Kasumi-1 (cell line): ENCODE data around the gene IMPA2.
"Not testable (repeated sequence)": the region's sequence is repeated elsewhere in the genome, so short reads cannot be mapped to it uniquely, and the experiment has no call there.

Source experiments
- DNase-seq, 2 experiments: peaks; one replicate each; lab custom pipeline; 2025; lab: John Stamatoyannopoulos, UW

The IMPA2 gene

DNA sequence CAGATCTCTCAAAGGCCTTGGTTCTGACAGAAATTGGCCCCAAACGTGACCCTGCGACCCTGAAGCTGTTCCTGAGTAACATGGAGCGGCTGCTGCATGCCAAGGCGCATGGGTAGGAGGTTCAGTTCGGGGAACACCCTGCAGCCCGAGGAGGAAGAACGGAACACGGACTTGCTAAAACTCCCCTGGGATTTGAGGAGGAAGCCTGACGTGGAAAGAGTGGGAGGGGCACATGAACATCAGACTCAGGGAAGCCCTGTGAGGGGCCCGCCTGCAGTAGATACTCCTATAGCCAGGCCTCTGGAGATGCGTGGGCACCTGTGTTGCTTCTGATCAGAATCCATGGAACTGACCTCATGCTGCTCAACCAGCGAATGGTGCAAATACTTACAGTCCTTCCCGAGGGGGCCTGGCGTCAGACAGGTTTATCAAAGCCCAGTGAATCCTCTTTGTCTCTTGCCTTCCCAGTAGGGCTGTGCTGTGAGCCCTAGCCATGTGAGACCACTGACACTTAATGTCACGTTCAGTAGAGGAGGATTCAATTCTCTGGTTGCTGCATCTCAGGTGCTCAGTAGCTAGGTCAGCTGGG, 46.8 kb downstream of the IMPA2 start:
- no peak for DNase-seq

DNA sequence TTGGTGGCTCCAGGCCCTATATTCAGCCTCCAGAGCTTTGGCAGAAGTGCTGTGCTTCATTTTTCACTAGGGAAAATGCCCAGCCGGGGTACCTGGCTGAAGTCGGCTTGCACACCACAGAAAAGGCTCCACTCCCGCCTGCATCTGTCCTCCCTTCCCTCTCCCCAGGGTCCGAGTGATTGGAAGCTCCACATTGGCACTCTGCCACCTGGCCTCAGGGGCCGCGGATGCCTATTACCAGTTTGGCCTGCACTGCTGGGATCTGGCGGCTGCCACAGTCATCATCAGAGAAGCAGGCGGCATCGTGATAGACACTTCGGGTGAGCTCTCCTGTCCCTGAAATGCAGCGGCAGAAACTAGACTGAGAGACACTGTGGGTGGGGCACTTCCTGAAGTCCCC, 47.4 kb downstream of the IMPA2 start:
- no peak for DNase-seq

DNA sequence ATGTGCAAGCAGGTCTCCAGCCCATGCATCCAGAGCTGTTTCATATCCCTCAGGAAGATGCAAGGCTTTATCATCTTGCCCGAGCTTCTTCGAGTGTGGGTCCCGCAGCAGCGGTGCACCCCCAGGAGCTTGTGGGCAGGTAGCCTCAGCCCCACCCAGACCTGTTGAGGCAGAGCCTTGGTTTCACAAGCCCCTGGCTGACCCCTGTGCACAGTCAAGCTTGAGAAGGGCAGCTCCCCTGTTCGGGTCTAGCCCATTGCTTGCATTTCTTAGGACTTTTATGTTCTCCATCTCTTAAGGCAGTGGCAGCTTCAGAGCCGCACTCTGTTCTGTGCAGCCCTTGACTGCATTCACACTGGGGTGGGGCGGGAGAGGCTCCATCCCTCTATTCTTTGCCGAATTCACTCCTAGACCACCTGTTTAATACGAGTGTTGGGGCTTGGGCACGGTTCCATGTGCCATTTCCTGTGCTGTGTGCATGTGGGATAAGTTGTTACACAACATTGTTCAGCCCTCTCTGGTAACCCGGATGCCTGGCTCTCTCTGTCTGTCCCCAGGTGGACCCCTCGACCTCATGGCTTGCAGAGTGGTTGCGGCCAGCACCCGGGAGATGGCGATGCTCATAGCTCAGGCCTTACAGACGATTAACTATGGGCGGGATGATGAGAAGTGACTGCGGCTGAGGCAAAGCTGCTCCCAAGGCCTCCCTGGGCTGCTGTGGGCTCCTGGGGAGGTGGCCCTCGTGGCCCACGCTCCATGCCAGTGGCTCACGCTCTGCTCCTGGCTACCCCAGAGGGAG, 48.7 kb downstream of the IMPA2 start:
- DNase-seq: no peak

DNA sequence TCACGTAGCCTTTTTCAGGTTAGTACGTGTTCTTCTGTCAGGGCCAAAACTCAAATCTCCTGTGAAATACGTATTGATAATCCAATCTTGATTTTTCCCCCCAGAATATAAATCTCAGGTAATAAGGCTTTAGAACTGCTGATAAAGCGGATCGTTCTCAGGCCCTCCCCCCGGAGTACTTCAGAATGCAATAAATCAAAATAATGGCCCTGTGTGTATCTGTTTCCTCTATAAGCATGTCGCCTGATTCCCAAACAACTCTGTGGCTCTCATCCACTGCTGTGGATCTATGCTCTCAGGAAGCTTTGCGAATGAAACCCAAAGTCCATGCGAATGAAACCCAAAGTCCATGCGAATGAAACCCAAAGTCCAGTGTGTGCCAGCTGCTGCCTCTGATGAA, 49.4 kb downstream of the IMPA2 start:
- DNase-seq: no peak

DNA sequence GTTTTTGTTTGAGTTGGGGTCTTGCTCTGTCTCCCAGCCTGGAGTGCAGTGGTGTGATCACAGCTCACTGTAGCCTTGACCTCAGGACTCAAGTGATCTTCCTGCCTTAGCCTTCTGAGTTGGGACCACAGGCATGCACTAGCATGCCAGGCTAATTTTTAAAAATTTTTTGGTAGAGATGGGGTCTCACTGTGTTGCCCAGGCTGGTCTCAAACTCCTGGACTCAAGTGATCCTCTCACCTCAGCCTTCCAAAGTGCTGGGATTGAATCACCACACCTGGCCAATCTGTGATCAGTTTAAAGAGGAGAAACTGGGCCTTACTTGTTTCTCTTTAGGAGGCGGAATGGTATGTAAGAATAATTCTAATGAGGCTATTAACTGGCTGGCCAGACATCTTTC, 49.9 kb downstream of the IMPA2 start:
- no peak for DNase-seq

DNA sequence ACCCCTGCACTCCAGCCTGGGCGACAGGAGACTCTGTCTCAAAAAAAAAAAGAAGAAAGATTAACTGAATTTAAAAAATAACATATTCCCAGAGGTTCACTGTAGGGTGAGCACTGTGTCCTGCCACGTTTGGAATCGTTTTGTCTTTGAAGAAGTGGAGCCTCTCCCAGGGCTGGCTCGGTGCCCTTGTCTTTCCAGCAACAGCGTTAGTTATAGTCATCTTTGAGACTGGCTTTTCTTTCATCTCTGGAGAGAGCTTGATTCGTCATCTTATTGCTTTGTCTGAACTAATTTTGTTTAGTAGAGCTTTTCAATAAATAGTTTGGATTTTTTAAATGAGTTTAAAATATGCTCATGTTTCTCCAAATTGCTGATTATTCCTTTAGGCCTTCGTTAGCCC, 50.5 kb downstream of the IMPA2 start:
- DNase-seq: no peak

DNA sequence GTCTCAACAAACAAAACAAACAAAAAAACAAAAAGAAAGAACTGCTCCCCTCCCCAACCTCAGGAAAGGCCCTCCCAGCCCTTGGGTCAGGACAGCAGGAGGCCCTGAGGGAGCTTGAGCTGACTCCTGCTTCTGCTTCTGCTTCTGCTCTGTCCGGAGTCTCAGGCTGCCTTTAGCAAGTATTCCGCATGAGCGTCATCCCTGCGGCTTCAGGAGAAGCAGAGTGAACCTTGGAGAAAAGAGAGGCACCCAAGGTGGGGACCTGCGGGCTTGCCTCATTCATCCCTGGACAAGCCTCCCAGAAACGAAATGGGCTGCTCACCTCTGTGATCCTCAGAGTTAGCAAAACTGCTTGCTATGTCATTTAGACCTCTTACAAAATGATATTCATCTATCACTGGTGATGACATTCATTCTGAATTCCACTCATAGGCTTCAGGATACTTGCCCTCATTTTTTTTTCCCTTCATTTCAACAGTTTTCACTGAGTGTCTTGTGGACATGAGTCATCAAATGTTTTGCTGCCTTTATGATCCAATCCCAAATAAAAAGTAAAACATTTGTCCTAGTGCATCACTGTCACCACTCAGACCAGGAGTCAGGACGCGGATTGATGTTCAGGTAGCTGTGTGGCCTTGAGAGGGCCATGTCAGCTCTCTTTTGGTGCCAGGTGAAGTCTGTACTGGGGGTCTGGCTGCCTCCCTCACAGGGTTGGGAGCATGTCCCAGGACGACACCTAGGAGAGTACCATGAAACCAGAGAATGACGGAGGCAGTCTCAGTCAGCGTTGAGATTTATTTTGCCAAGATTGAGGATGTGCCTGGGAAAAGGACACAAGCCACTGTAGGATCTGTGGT, 51.7 kb downstream of the IMPA2 start:
- DNase-seq: no peak

DNA sequence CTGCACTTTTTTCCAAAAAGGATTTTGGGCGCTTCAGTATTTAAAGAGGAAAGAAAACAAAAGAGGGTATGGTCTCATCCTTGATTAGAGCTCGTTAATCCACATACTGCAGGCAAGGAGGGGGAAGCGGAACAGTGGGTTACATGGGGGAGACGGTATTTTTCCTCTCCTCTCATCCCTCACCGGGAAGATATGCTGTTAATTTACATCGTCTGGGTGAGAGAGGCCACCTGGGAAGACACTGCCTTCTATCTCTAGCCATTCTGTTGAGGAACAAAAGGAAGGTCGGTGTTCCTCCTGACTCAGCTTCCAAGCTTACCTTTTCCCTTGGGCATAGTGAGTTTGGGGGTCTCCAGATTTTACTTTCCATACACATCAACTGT, 52.3 kb downstream of the IMPA2 start:
- no peak for DNase-seq

DNA sequence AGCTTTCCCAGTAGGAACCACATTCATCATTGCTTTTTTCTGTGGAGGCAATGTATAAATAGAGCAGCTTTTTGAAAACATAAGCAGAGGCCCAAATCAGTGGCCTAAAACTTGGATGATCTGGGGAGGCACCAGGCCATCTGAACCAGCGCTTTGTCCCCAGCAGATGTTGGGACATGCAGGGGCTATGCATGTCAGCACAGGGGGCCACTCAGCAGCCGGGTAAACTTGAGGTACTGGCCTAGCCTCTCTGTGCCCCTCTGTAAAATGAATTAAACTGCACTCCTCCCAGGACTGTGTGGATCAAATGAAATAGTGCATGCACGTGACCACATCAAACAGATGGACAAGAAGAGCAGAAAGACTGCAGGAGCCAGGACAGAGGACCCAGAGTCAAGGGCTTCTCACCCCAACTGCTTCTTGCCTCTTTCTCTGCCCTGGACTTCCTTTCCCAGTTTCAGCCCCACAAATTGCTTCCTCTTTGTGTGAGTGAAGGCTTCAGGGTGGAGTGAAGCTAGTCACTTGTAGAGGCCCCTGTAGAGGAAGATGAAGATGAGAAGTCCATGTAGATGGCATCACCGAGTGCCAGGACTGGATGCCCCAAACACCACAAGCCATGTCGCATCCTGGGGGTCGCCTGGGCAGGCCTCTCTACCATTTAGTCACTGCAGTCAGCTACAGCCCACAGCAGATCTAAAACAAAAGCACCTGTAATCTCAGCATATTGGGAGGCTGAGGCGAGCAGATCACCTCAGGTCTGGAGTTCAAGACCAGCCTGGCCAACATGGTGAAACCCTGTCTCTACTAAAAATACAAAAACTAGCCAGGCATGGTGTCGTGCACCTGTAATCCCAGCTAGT, 53.2 kb downstream of the IMPA2 start:
- peak; percentile 50 to 51 for DNase-seq

DNA sequence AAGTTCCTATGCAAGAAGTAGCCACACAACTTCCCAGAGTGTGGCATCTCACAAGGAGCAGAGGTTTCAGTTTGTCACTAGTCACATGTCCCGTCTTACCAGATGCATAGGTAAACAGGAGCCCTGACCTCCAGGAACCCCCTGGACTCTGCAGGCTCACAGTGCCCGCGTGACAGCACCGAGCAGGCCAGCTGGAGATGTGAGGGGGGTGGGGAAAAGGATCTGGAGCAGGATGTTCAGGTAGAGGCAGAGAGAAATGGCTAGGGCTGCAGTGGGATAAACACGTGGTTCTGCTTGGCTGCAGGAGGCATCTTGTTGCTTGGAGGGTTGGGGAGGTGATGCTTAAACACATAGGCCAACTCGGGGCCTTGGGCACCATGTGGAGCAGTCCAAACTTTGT, 54.2 kb downstream of the IMPA2 start:
- no peak for DNase-seq

DNA sequence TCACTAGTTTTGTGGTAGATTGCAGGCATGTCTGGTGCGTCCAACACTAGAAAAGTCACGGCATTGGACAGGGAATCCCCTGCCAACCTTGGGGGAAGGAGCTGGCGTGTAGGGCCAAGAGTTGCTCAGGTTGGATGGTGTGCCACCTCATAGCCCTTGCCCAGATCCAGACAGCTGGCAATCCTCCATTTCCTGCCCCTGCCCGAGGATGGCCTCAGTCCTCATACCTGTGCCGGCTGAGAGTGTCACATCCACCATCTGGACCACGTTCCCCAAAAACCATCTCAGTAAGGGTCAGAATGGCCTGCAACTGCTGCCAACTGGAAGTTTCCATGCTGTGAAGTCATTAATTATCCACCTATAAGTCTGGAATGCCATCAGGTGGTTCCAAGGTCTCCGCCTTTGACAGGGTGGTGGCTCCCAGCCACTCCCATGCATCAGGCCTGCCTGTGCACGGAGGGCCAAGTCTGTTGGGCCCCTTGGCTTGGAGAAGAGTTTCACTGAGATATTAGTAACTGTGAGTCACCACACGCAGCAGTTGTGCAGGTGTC, 55.0 kb downstream of the IMPA2 start:
- no peak for DNase-seq

DNA sequence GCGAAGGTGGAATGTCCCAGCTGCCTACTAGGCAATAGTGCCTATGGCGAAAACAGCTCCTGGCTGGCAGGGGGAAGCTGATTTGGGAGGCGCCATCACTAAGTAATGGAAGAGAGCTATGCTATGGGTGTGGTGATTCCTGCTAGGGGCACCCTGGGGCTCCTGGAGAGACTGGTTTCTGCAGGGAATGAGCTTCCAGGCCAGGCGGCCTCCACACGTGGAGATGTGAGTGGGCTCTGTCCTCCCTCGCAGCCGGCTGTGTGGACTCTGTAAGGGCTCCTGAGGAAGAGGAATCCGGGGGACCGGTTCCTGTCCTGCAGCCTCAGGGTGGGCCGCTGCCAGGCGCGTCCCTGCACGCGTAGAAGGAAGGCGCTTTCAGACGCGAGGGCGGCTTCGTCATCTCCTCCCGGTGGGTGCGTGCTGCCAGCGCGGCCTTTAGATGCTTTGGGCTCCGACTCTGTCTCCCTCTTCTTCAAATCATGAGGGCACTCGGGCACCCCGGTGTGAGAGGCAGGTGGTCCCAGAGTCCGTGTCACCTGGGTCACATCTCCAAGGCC, 56.9 kb downstream of the IMPA2 start:
- DNase-seq: no peak

DNA sequence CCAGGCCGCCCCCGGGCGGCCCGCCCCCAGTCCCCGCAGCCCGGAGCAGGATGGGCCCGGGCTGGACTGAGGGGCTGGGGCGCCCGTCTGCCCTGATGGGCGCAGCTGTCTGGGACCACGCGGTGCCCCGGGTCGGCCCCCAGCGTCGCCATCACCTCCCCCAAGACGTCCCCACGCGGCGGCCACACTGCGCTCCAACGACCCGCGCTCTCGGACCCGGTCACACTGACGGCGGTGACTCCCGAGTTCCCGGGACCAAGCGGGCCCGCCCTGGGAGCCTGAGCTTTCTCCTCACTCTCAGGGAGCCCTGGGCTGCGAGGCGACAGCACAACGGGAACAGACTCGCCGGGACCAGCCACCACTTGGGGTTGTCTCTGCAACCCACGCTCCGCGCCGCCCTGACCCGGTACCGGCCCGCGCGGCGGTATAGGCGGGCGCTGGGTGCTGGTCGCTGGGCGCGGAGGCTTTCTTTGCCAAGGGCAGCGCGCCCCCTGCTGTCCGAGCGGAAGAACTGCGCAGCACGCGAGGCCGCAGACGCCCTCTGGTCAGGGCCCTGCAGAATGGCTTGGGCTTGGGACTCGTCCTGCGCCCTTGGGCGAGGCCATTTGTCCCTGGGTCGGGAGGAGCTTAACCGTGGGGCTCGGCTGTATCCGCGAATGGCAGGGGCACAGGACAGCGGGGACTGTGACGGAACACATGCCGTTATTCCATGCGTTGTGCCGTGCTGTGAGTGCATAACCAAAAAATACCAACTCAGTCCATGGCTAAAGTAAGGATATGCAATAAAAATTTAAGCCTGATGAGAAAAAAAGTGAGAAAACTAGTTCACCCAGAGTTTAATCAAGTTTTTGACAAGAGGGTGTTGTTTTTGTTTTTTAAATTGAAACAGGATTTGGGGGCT, 57.6 kb downstream of the IMPA2 start:
- peak; percentile 47 to 58 for DNase-seq

DNA sequence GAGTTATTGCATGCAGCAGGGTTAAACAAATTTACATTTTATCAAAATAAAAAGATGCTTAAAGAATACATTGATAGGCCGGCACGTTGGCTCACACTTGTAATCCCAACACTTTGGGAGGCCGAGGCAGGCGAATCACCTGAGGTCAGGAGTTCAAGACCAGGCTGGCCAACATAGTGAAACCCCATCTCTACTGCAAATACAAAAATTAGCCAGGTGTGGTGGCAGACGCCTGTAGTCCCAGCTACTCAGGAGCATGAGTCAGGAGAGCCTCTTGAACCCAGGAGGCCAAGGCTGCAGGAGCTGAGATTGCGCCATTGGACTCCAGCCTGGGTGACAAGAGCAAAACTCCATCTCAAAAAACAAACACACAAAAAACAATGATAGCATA, 58.2 kb downstream of the IMPA2 start:
- DNase-seq: not testable (repeated sequence)

DNA sequence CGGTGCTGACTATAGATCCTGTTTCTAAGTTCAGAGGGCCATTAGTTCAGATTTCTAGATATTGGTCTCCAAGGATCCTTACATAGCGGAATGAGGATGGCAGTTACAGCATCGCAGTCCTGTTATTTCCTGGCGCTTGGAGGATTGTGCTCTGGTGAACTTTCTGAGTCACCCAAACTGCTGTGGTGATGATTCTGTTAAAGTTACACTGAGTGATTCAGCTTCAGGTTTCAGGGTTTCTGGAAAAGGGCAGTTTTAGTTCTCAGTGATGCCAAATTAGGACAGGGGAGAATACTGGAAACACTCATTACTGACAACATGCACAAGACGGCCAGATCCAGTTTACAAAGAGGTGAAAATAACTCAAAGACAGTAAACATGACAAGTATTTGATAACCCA, 60.3 kb downstream of the IMPA2 start:
- no peak for DNase-seq

DNA sequence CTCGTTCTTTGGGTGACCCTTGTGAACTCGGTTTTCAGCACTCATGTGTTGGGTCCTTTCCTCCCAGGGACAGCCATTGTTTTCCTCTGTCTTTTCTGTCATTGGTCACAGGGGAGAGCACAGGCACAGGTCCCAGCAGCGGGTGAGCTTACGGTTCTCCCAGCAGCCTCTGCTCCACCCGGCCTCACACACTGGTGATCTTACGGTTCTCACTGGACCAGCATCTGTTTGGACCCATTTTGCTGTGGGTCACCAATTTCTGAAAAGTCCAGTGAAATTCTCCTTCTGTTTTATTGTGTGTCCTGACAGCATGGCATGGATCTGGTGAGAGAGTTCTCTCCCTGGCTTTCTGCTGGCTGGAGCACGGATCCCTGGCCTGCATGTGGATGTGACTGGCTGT, 62.5 kb downstream of the IMPA2 start:
- no peak for DNase-seq

DNA sequence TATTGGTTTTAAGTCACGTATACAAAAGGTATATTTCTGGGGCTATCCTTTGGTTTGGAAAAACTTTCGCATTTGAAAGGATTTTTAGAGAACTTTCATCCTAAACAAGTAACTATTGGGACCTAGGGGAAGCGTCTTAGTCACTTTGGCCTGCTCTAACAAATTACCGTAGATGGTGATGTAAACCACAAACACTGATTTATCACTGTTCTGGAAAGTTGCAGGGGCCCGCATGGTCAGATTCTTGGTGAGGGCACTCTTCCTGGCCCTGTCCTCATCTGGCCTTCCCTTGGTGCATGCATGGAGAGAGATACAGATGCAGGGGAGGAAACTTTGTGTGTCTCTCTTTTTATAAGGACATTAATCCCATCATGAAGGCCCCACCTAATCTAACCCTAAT, 63.3 kb downstream of the IMPA2 start:
- no peak for DNase-seq

DNA sequence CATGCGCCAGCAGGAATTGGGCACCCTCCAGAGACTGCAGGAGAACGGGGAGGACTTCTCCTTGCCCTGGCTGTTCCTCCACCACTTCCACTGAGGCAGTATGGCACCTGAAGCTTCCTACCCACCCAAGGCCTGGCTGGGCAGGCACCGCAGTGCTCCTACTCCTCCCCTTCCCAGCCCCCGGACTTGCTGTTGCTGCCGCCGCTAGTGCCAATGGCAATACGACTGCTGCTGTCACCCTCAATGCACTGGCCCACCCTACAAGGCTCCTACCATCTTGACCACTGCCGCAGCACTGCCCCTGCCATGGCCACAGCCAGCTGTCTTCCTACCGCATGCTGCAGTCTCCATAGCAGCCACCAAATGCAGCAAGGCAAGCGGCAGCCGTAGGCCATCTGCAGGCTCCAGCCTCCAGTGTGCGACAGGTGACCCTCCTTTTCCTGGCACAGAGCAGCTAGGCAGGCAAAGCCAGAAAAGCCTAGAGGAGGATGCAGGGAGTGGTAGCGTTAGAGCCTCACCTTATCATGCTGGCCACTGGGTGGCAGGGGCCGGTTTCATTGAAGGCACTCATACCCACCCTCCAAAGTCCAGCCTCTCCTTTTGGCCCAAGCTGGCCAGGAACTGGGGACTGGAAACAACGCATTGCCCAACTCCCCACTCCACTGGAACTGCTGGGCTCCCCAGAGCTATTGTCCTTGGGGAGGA, 64.9 kb downstream of the IMPA2 start:
- no peak for DNase-seq

DNA sequence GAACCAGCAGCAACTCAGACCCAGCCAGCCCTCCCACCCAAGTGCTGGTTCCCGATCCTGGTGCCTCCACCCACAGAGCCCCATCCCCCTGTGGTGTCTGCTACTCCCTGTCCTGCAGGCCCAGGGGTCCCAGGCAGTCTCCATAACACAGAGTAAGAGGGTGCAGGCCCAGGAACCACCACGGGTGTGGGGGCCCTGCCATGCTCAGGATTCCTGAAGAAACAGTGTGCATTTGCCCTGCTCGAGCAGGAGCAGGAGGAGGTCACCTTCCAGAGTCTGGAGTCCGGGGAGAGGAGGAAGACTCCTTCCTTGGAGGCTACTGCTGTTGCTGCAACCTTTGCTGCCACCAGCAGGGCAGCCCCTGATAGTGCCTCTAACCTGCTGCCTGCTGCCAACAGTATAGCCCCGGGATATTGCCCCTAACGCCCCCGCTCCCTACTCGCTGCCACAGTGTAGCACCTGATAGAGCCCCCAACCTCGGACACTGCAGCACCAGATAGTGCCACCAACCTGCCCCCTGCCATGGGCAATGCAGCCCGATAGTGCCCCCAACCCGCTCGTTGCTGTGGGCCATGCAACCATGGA, 65.5 kb downstream of the IMPA2 start:
- DNase-seq: no peak
